Immature natural killer cell (primary cell): ENCODE data around the gene MEIKIN. TPM values are rescaled to one million over a fixed set of nuclear protein-coding genes. Genes with fewer than 3 reads are reported as not detected.
A peak's percentile ranks its signal among the peaks of the same experiment; 100 is the strongest.
"Not testable (repeated sequence)": the region's sequence is repeated elsewhere in the genome, so short reads cannot be mapped to it uniquely, and the experiment has no call there.

Experiments
- DNase-seq, 3 donors: peaks; one replicate each; pipeline ENCODE4 v3.0.0; 2022; ENCODE audit warnings: mixed read lengths in 1 of 3
- H3K27ac Mint-ChIP-seq, 6 donors: one replicate each; pipeline ENCODE4 v1.8.0; 2020; ENCODE audit warnings: mixed read lengths in 6 of 6, mild to moderate bottlenecking in 5 of 6, inconsistent platforms in 4 of 6, moderate library complexity in 3 of 6
- H3K27me3 Mint-ChIP-seq, 3 donors: one replicate each; pipeline ENCODE4 v1.8.0; 2020 to 2021; ENCODE audit warnings: low read depth in 3 of 3, mild to moderate bottlenecking in 3 of 3, mixed read lengths in 3 of 3, moderate library complexity in 3 of 3, inconsistent platforms in 1 of 3
- H3K36me3 Mint-ChIP-seq, 3 donors: one replicate each; pipeline ENCODE4 v1.8.0; 2020; ENCODE audit warnings: mixed read lengths in 3 of 3, inconsistent platforms in 2 of 3, mild to moderate bottlenecking in 2 of 3
- H3K4me1 Mint-ChIP-seq, 2 donors: one replicate each; pipeline ENCODE4 v1.8.0; 2020; ENCODE audit warnings: inconsistent platforms in 2 of 2, mild to moderate bottlenecking in 2 of 2, mixed read lengths in 2 of 2, moderate library complexity in 1 of 2
- H3K4me3 Mint-ChIP-seq, 5 donors: one replicate each; pipeline ENCODE4 v1.8.0; 2020; ENCODE audit warnings: mild to moderate bottlenecking in 5 of 5, mixed read lengths in 5 of 5, inconsistent platforms in 3 of 5, moderate library complexity in 3 of 5
- H3K9me3 Mint-ChIP-seq, 6 donors: one replicate each; pipeline ENCODE4 v1.8.0; 2020; ENCODE audit warnings: mild to moderate bottlenecking in 6 of 6, mixed read lengths in 6 of 6, inconsistent platforms in 4 of 6, moderate library complexity in 3 of 6
- polyA plus RNA-seq, 3 donors: library from polyadenylated mRNA; unstranded; fragments of 300-500 nt; fragmentation: Illumina TruSeq; gene quantifications; one replicate each; pipeline ENCODE4 v1.2.3, GENCODE V29; 2021

Gene MEIKIN
- polyA plus RNA-seq, 3 donors from 2014 or later, result 0.72 TPM; not detected in 2

GRCh38 chr5:131782717-131783116 lies 162.7 kb downstream of the MEIKIN start:
- Mint-ChIP-seq H3K4me1 (peaks cover 33 to 64% of the 10 kb centered on the region in 2 donors), H3K27me3 (peaks cover 0 to 2% (median 0%) of the 10 kb centered on the region in 3 donors), H3K4me3 (no peak overlapping the region), H3K36me3 (peaks cover 0 to 3% (median 0%) of the 10 kb centered on the region in 3 donors), H3K9me3 (no peaks in the 10 kb centered on the region), H3K27ac (no peak overlapping the region)
- DNase-seq, result no peak

- peaks cover 25 to 55% of the 10 kb centered on the region in 2 donors for H3K4me1 Mint-ChIP-seq
- not testable (repeated sequence) for H3K4me3 Mint-ChIP-seq, H3K9me3 Mint-ChIP-seq, DNase-seq, H3K36me3 Mint-ChIP-seq, H3K27me3 Mint-ChIP-seq
- peak overlapping the region in 3 of 6 donors; percentile 1 to 14 (median 11) for H3K27ac Mint-ChIP-seq
Observed at GRCh38 chr5:131778141-131778540, 167.3 kb downstream of the MEIKIN start.

GRCh38 chr5:131776450-131776849 lies 169.0 kb downstream of the MEIKIN start:
- Mint-ChIP-seq H3K36me3 (peaks cover 0 to 3% (median 0%) of the 10 kb centered on the region in 3 donors), H3K4me3 (no peak overlapping the region), H3K9me3 (no peaks in the 10 kb centered on the region), H3K4me1 (peaks cover 22 to 38% of the 10 kb centered on the region in 2 donors), H3K27me3 (no peaks in the 10 kb centered on the region), H3K27ac (no peak overlapping the region)
- no peak for DNase-seq

- H3K4me3 Mint-ChIP-seq, result no peak overlapping the region
Observed at GRCh38 chr5:131774652-131775367, 170.7 kb downstream of the MEIKIN start.

GRCh38 chr5:131773805-131774204 lies 171.7 kb downstream of the MEIKIN start:
- no peaks in the 10 kb centered on the region for H3K27me3 Mint-ChIP-seq
- no peak overlapping the region for H3K27ac Mint-ChIP-seq
- DNase-seq, result no peak
- peaks cover 0 to 3% (median 0%) of the 10 kb centered on the region in 3 donors for H3K36me3 Mint-ChIP-seq
- H3K4me1 Mint-ChIP-seq, result peaks cover 27 to 28% of the 10 kb centered on the region in 2 donors
- no peaks in the 10 kb centered on the region for H3K9me3 Mint-ChIP-seq
- no peak overlapping the region for H3K4me3 Mint-ChIP-seq

More at GRCh38 chr5:131774652-131775367, 170.7 kb downstream of the MEIKIN start:
- Mint-ChIP-seq H3K9me3 (no peaks in the 10 kb centered on the region), H3K4me1 (peaks cover 23 to 27% of the 10 kb centered on the region in 2 donors), H3K27ac (no peak overlapping the region), H3K36me3 (peaks cover 0 to 3% (median 0%) of the 10 kb centered on the region in 3 donors), H3K27me3 (no peaks in the 10 kb centered on the region)
- DNase-seq, result no peak

- Mint-ChIP-seq H3K4me1 (peaks cover 19 to 21% of the 10 kb centered on the region in 2 donors), H3K27me3 (no peaks in the 10 kb centered on the region), H3K27ac (no peak overlapping the region), H3K9me3 (no peaks in the 10 kb centered on the region), H3K4me3 (no peak overlapping the region), H3K36me3 (no peaks in the 10 kb centered on the region)
- no peak for DNase-seq
Observed at GRCh38 chr5:131771692-131772091, 173.8 kb downstream of the MEIKIN start.

- no peak for DNase-seq
- no peaks in the 10 kb centered on the region for H3K36me3 Mint-ChIP-seq
- peaks cover 28 to 30% of the 10 kb centered on the region in 2 donors for H3K4me1 Mint-ChIP-seq
- H3K27ac Mint-ChIP-seq, result no peak overlapping the region
- no peaks in the 10 kb centered on the region for H3K27me3 Mint-ChIP-seq
- H3K9me3 Mint-ChIP-seq, result no peaks in the 10 kb centered on the region
- H3K4me3 Mint-ChIP-seq, result no peak overlapping the region
Observed at GRCh38 chr5:131769961-131770360, 175.5 kb downstream of the MEIKIN start.

GRCh38 chr5:131769336-131769735 lies 176.1 kb downstream of the MEIKIN start:
- H3K27me3 Mint-ChIP-seq, result no peaks in the 10 kb centered on the region
- DNase-seq, result no peak
- no peaks in the 10 kb centered on the region for H3K36me3 Mint-ChIP-seq
- H3K9me3 Mint-ChIP-seq, result no peaks in the 10 kb centered on the region
- peaks cover 31% of the 10 kb centered on the region in 2 donors for H3K4me1 Mint-ChIP-seq
- H3K4me3 Mint-ChIP-seq, result no peak overlapping the region
- H3K27ac Mint-ChIP-seq, result no peak overlapping the region

- Mint-ChIP-seq H3K4me1 (peaks cover 29 to 37% of the 10 kb centered on the region in 2 donors), H3K27me3 (no peaks in the 10 kb centered on the region), H3K9me3 (no peaks in the 10 kb centered on the region), H3K27ac (no peak overlapping the region), H3K36me3 (peaks cover 0 to 3% (median under 1%) of the 10 kb centered on the region in 3 donors), H3K4me3 (no peak overlapping the region)
- no peak for DNase-seq
Observed at GRCh38 chr5:131767891-131768290, 177.6 kb downstream of the MEIKIN start.

- Mint-ChIP-seq H3K36me3 (peaks cover 3 to 4% (median 3%) of the 10 kb centered on the region in 3 donors), H3K27me3 (no peaks in the 10 kb centered on the region), H3K4me3 (no peak overlapping the region), H3K9me3 (no peaks in the 10 kb centered on the region), H3K27ac (no peak overlapping the region), H3K4me1 (peaks cover 30 to 41% of the 10 kb centered on the region in 2 donors)
- no peak for DNase-seq
Observed at GRCh38 chr5:131766689-131767088, 178.8 kb downstream of the MEIKIN start.

GRCh38 chr5:131765261-131765660 lies 180.2 kb downstream of the MEIKIN start:
- Mint-ChIP-seq H3K4me3 (no peak overlapping the region), H3K4me1 (peaks cover 31 to 41% of the 10 kb centered on the region in 2 donors), H3K27me3 (no peaks in the 10 kb centered on the region), H3K36me3 (peaks cover 3 to 4% (median 3%) of the 10 kb centered on the region in 3 donors), H3K9me3 (no peaks in the 10 kb centered on the region), H3K27ac (peak overlapping the region in 2 of 6 donors; percentile 22)
- no peak for DNase-seq

GRCh38 chr5:131763968-131764367 lies 181.5 kb downstream of the MEIKIN start:
- H3K27ac Mint-ChIP-seq, result no peak overlapping the region
- DNase-seq, result no peak
- H3K4me1 Mint-ChIP-seq, result peaks cover 31 to 41% of the 10 kb centered on the region in 2 donors
- H3K4me3 Mint-ChIP-seq, result no peak overlapping the region
- no peaks in the 10 kb centered on the region for H3K9me3 Mint-ChIP-seq
- peaks cover 0 to 2% (median 0%) of the 10 kb centered on the region in 3 donors for H3K27me3 Mint-ChIP-seq
- H3K36me3 Mint-ChIP-seq, result peaks cover 3 to 4% (median 3%) of the 10 kb centered on the region in 3 donors

- no peaks in the 10 kb centered on the region for H3K9me3 Mint-ChIP-seq
- no peak for DNase-seq
- H3K27ac Mint-ChIP-seq, result no peak overlapping the region
- H3K36me3 Mint-ChIP-seq, result peaks cover 3 to 4% (median 3%) of the 10 kb centered on the region in 3 donors
- peaks cover 21 to 32% of the 10 kb centered on the region in 2 donors for H3K4me1 Mint-ChIP-seq
- no peak overlapping the region for H3K4me3 Mint-ChIP-seq
- peaks cover 0 to 2% (median 0%) of the 10 kb centered on the region in 3 donors for H3K27me3 Mint-ChIP-seq
Observed at GRCh38 chr5:131760793-131761192, 184.7 kb downstream of the MEIKIN start.

GRCh38 chr5:131759704-131760103 lies 185.8 kb downstream of the MEIKIN start:
- DNase-seq, result no peak
- Mint-ChIP-seq H3K4me3 (peak overlapping the region in 3 of 5 donors; percentile 3 to 21 (median 10)), H3K27me3 (peaks cover 0 to 4% (median 0%) of the 10 kb centered on the region in 3 donors), H3K36me3 (peaks cover 3 to 4% (median 3%) of the 10 kb centered on the region in 3 donors), H3K4me1 (peaks cover 13 to 29% of the 10 kb centered on the region in 2 donors), H3K27ac (no peak overlapping the region), H3K9me3 (no peaks in the 10 kb centered on the region)
